Liver (tissue), 9 donors: ENCODE data around the gene CMC1. TPM values are rescaled to one million over a fixed set of nuclear protein-coding genes. Genes with fewer than 3 reads are reported as not detected.

ENCODE experiments used
- DNase-seq: peaks from one replicate; pipeline ENCODE4 v3.0.0-alpha.2; 2017; ENCODE audit warnings: low spot score
- H3K27ac ChIP-seq, 2 donors: one replicate each; pipeline ENCODE4 v1.7.0; 2013; ENCODE audit warnings: inconsistent platforms in 2 of 2, low read length in 2 of 2, control low read depth in 1 of 2, low read depth in 1 of 2, mild to moderate bottlenecking in 1 of 2
- H3K27me3 ChIP-seq, 4 donors: one replicate each; pipeline versions ENCODE4 v1.6.1 to v1.7.0; 2013; ENCODE audit warnings: low read length in 3 of 4, inconsistent platforms in 1 of 4, mild to moderate bottlenecking in 1 of 4, moderate library complexity in 1 of 4; ENCODE audit not compliant: control insufficient read depth in 4 of 4, insufficient read depth in 4 of 4
- H3K36me3 ChIP-seq, 4 donors: one replicate each; pipeline versions ENCODE4 v1.6.1 to v1.7.0; 2013; ENCODE audit warnings: low read length in 3 of 4, mild to moderate bottlenecking in 3 of 4, low read depth in 1 of 4, moderate library complexity in 1 of 4; ENCODE audit not compliant: control insufficient read depth in 4 of 4, insufficient read depth in 3 of 4
- H3K4me1 ChIP-seq, 4 donors: one replicate each; pipeline versions ENCODE4 v1.6.1 to v1.7.0; 2013; ENCODE audit warnings: low read length in 3 of 4, mild to moderate bottlenecking in 3 of 4, moderate library complexity in 1 of 4; ENCODE audit not compliant: control insufficient read depth in 4 of 4, insufficient read depth in 4 of 4
- H3K4me3 ChIP-seq, 3 donors: one replicate each; pipeline versions ENCODE4 v1.6.1 to v1.7.0; 2013; ENCODE audit warnings: low read length in 3 of 3, control low read depth in 1 of 3, low read depth in 1 of 3, mild to moderate bottlenecking in 1 of 3
- H3K9ac ChIP-seq, 2 donors: one replicate each; pipeline ENCODE4 v1.7.0; 2013; ENCODE audit warnings: low read length in 2 of 2, mild to moderate bottlenecking in 2 of 2, moderate library complexity in 2 of 2, control low read depth in 1 of 2, low read depth in 1 of 2
- H3K9me3 ChIP-seq, 4 donors: one replicate each; pipeline versions ENCODE4 v1.6.1 to v1.7.0; 2013; ENCODE audit warnings: low read length in 3 of 4; ENCODE audit not compliant: control insufficient read depth in 4 of 4
- ATF3 ChIP-seq: IDR thresholded peaks from 2 replicates; pipeline ENCODE4 v1.6.1; 2016; ENCODE audit warnings: antibody characterized with exemption
- CTCF ChIP-seq: fragments of 150-350 bp; IDR thresholded peaks from 2 replicates; pipeline ENCODE4 v1.5.1; 2017; ENCODE audit warnings: improper control_type of control experiment, low read depth, low read length; ENCODE audit not compliant: missing input control
- EGR1 ChIP-seq, 2 donors: IDR thresholded peaks; 2 replicates each; pipeline ENCODE4 v1.6.1; 2016 to 2018; ENCODE audit warnings: antibody characterized with exemption in 2 of 2, low read depth in 2 of 2
- FOXA1 ChIP-seq: IDR thresholded peaks from 2 replicates; pipeline ENCODE4 v1.6.1; 2016; ENCODE audit warnings: antibody characterized with exemption
- FOXA2 ChIP-seq: IDR thresholded peaks from 2 replicates; pipeline ENCODE4 v1.6.1; 2016; ENCODE audit warnings: antibody characterized with exemption
- GABPA ChIP-seq, 2 donors: IDR thresholded peaks in 1 of 2; conservative IDR thresholded peaks in 1 of 2; 2 replicates each; pipeline ENCODE4 v1.6.1; 2016; ENCODE audit warnings: antibody characterized with exemption in 2 of 2, mild to moderate bottlenecking in 1 of 2, moderate library complexity in 1 of 2
- HNF4A ChIP-seq, 2 donors: conservative IDR thresholded peaks; 2 replicates each; pipeline ENCODE4 v1.6.1; 2016; ENCODE audit warnings: antibody characterized with exemption in 2 of 2, mild to moderate bottlenecking in 2 of 2
- MAX ChIP-seq: IDR thresholded peaks from 2 replicates; pipeline ENCODE4 v1.6.1; 2016; ENCODE audit warnings: antibody characterized with exemption
- NR2F2 ChIP-seq: IDR thresholded peaks from 2 replicates; pipeline ENCODE4 v1.6.1; 2016; ENCODE audit warnings: antibody characterized with exemption
- RAD21 ChIP-seq, 2 donors: IDR thresholded peaks; 2 replicates each; pipeline ENCODE4 v1.6.1; 2016; ENCODE audit warnings: antibody characterized with exemption in 2 of 2, mild to moderate bottlenecking in 2 of 2
- REST ChIP-seq: IDR thresholded peaks from 2 replicates; pipeline ENCODE4 v1.6.1; 2016; ENCODE audit warnings: antibody characterized with exemption, mild to moderate bottlenecking
- RXRA ChIP-seq, 2 donors: IDR thresholded peaks; 2 replicates each; pipeline ENCODE4 v1.6.1; 2017 to 2018; ENCODE audit warnings: antibody characterized with exemption in 2 of 2, mild to moderate bottlenecking in 1 of 2
- SP1 ChIP-seq: IDR thresholded peaks from 2 replicates; pipeline ENCODE4 v1.6.1; 2018; ENCODE audit warnings: antibody characterized with exemption, mild to moderate bottlenecking
- TAF1 ChIP-seq: conservative IDR thresholded peaks from 2 replicates; pipeline ENCODE4 v1.6.1; 2016; ENCODE audit warnings: antibody characterized with exemption, mild to moderate bottlenecking
- YY1 ChIP-seq: IDR thresholded peaks from 2 replicates; pipeline ENCODE4 v1.6.1; 2016; ENCODE audit warnings: antibody characterized with exemption, mild to moderate bottlenecking
- ZBTB33 ChIP-seq: IDR thresholded peaks from 2 replicates; pipeline ENCODE4 v1.6.1; 2016; ENCODE audit warnings: antibody characterized with exemption
- WGBS: extraction: QIAGEN DNeasy Blood & Tissue Kit; methylation state at CpG from one replicate; pipeline ENCODE4 v1.1.7; 2013; 5-methylcytosine and 5-hydroxymethylcytosine counted together
- polyA plus RNA-seq, 2 donors: library from polyadenylated mRNA; stranded (reverse) in 1 of 2; unstranded in 1 of 2; fragments of 200-250 nt in 1 of 2; fragments of >200 nt in 1 of 2; fragmentation: Nextera tagmentation in 1 of 2; extraction: Ambion mirVana in 1 of 2; gene quantifications; one replicate each; pipeline versions ENCODE4 v1.2.1 to v1.2.3, GENCODE V29; 2013 to 2015
- total RNA-seq, 2 donors: library from RNA; depleted of rRNA; stranded (reverse); fragments of >200 nt; gene quantifications; one replicate each; pipeline ENCODE4 v1.2.3, GENCODE V29; 2014
- donor health status: healthy.
- donor health status: healthy.
- donor health status: healthy.
- donor health status: healthy.
- donor health status: healthy.

CMC1 gene
- total and polyA plus RNA-seq, 4 donors, result 4.2 to 58.4 (median 15.6) TPM

- no peak overlapping the region for H3K27ac ChIP-seq
- no peaks in the 10 kb centered on the region for H3K9me3 ChIP-seq
- DNase-seq, result no peak
- 78% methylated on average over 4 of the region's 4 CpGs for WGBS
- TF ChIP-seq RAD21 (IDR thresholded peaks at IDR 0.05), result peak; percentile 77 to 79
- TF ChIP-seq CTCF, result peak; percentile 64
- TF ChIP-seq FOXA2, result no peak
- no peaks in the 10 kb centered on the region for H3K4me1 ChIP-seq
- peaks cover 0 to 17% (median 5%) of the 10 kb centered on the region in 4 donors for H3K36me3 ChIP-seq
- no peak overlapping the region for H3K9ac ChIP-seq
- H3K4me3 ChIP-seq, result no peak overlapping the region
- no peaks in the 10 kb centered on the region for H3K27me3 ChIP-seq
These were observed 87.1 kb downstream of the CMC1 start for GRCh38 chr3:28328188-28329151.

- no peak overlapping the region for H3K27ac ChIP-seq
- no peaks in the 10 kb centered on the region for H3K27me3 ChIP-seq
- no peaks in the 10 kb centered on the region for H3K4me1 ChIP-seq
- no peak for DNase-seq
- H3K36me3 ChIP-seq, result peaks cover 3 to 18% (median 10%) of the 10 kb centered on the region in 4 donors
- no peak overlapping the region for H3K4me3 ChIP-seq
- TF ChIP-seq RAD21 (IDR thresholded peaks at IDR 0.05) (peak; percentile 30 to 44), YY1 (no peak)
- no peaks in the 10 kb centered on the region for H3K9me3 ChIP-seq
- H3K9ac ChIP-seq, result no peak overlapping the region
These were observed 93.1 kb downstream of the CMC1 start for GRCh38 chr3:28334552-28334951.

GRCh38 chr3:28335246-28335645, 93.8 kb downstream of the CMC1 start:
- Histone ChIP-seq H3K27ac (no peak overlapping the region), H3K4me1 (no peaks in the 10 kb centered on the region), H3K9ac (no peak overlapping the region), H3K9me3 (no peaks in the 10 kb centered on the region), H3K36me3 (peaks cover 3 to 18% (median 10%) of the 10 kb centered on the region in 4 donors), H3K27me3 (no peaks in the 10 kb centered on the region), H3K4me3 (no peak overlapping the region)
- WGBS, result 62% methylated on average over 2 of the region's 2 CpGs
- DNase-seq, result no peak
- TF ChIP-seq FOXA1, result no peak
- TF ChIP-seq ATF3, result no peak
- TF ChIP-seq RAD21 (IDR thresholded peaks at IDR 0.05), result no peak
- TF ChIP-seq MAX, result no peak
- TF ChIP-seq EGR1 (IDR thresholded peaks at IDR 0.05; ENCODE audit: low read depth in 2 of 2), result no peak
- TF ChIP-seq REST, result no peak
- no peak for TF ChIP-seq SP1
- TF ChIP-seq FOXA2, result no peak
- TF ChIP-seq RXRA (IDR thresholded peaks at IDR 0.05), result no peak
- no peak for TF ChIP-seq ZBTB33
- no peak for TF ChIP-seq GABPA (IDR thresholded peaks at IDR 0.05 in 1 of 2, conservative IDR thresholded peaks at IDR 0.05 in 1 of 2)
- no peak for TF ChIP-seq HNF4A (conservative IDR thresholded peaks at IDR 0.05)
- TF ChIP-seq CTCF, result no peak
- TF ChIP-seq NR2F2, result no peak
- TF ChIP-seq YY1, result no peak
- no peak for TF ChIP-seq TAF1
